ENCODE measurements around the gene LPP.

The LPP gene

GRCh38 chr3:188256758-188257157 lies 102.8 kb downstream of the LPP start:
- no peak for DNase-seq

GRCh38 chr3:188257384-188258026 lies 103.5 kb downstream of the LPP start:
- DNase-seq = no peak

GRCh38 chr3:188259191-188259590 lies 105.2 kb downstream of the LPP start:
- DNase-seq = no peak

GRCh38 chr3:188259596-188259995 lies 105.6 kb downstream of the LPP start:
- no peak for DNase-seq

GRCh38 chr3:188261011-188261410 lies 107.1 kb downstream of the LPP start:
- no peak for DNase-seq

GRCh38 chr3:188262488-188262887 lies 108.5 kb downstream of the LPP start:
- no peak for DNase-seq

GRCh38 chr3:188262913-188263683 lies 109.1 kb downstream of the LPP start:
- DNase-seq = no peak

- no peak for DNase-seq
Observed at GRCh38 chr3:188264226-188265207, 110.6 kb downstream of the LPP start.

GRCh38 chr3:188266562-188267274 lies 112.8 kb downstream of the LPP start:
- no peak for DNase-seq

GRCh38 chr3:188267790-188268335 lies 113.9 kb downstream of the LPP start:
- DNase-seq = no peak

GRCh38 chr3:188268336-188268735 lies 114.4 kb downstream of the LPP start:
- no peak for DNase-seq

- no peak for DNase-seq
Observed at GRCh38 chr3:188269040-188269439, 115.1 kb downstream of the LPP start.

- DNase-seq = no peak
Observed at GRCh38 chr3:188270423-188270972, 116.5 kb downstream of the LPP start.

GRCh38 chr3:188271226-188271914 lies 117.4 kb downstream of the LPP start:
- no peak for DNase-seq

- DNase-seq = no peak
Observed at GRCh38 chr3:188272481-188273372, 118.8 kb downstream of the LPP start.

- DNase-seq = no peak
Observed at GRCh38 chr3:188274249-188274915, 120.4 kb downstream of the LPP start.

- DNase-seq = no peak
Observed at GRCh38 chr3:188276375-188276774, 122.4 kb downstream of the LPP start.

- DNase-seq = no peak
Observed at GRCh38 chr3:188278717-188279324, 124.9 kb downstream of the LPP start.

All from KG1 (cell line).